OCI-LY3 (cell line): ENCODE results near the gene SHROOM3.

Experiments
- H2AFZ ChIP-seq: fragments of 200-600, 300-600 bp; shearing (Covaris generic); 2 replicates; pipeline ENCODE4 v1.6.0; 2014; ENCODE audit warnings: antibody characterized with exemption, low read depth, low read length
- H3K27ac ChIP-seq: fragments of 200-600, 300-600 bp; sonication (generic); 2 replicates; pipeline ENCODE4 v1.5.1; 2014; ENCODE audit warnings: mild to moderate bottlenecking, low read length, moderate library complexity, mixed read lengths
- H3K27me3 ChIP-seq: fragments of 200-600, 300-600 bp; sonication (generic); 2 replicates; pipeline ENCODE4 v1.6.1; 2014; ENCODE audit warnings: low read depth, low read length, mixed read lengths
- H3K36me3 ChIP-seq: fragments of 200-600, 300-600 bp; sonication (generic); replicated peaks from 2 replicates; pipeline ENCODE3; 2014; ENCODE audit warnings: low read depth, low read length, mixed read lengths
- H3K4me1 ChIP-seq: fragments of 300-600, 200-600 bp; sonication (generic); 2 replicates; pipeline ENCODE4 v1.6.1; 2014; ENCODE audit warnings: low read length, mixed read lengths
- H3K4me2 ChIP-seq: fragments of 200-600, 300-600 bp; sonication (generic); 2 replicates; pipeline ENCODE4 v1.6.1; 2014; ENCODE audit warnings: low read length, mixed read lengths
- H3K4me3 ChIP-seq: fragments of 300-600, 200-600 bp; sonication (generic); 2 replicates; pipeline ENCODE4 v1.5.1; 2014; ENCODE audit warnings: antibody characterized with exemption, mild to moderate bottlenecking, low read length, moderate library complexity
- H3K79me2 ChIP-seq: fragments of 300-600, 200-600 bp; shearing (Covaris generic); 2 replicates; pipeline ENCODE4 v1.6.1; 2014; ENCODE audit warnings: mild to moderate bottlenecking, low read length, mixed read lengths
- H3K9ac ChIP-seq: fragments of 300-600, 200-600 bp; shearing (Covaris generic); 2 replicates; pipeline ENCODE4 v1.6.0; 2014; ENCODE audit warnings: mild to moderate bottlenecking, low read length, moderate library complexity
- H3K9me3 ChIP-seq: fragments of 200-600, 300-600 bp; shearing (Covaris generic); 2 replicates; pipeline ENCODE4 v1.6.1; 2014; ENCODE audit warnings: low read length, mixed read lengths; ENCODE audit not compliant: insufficient read depth
- H4K20me1 ChIP-seq: fragments of 200-600, 300-600 bp; sonication (generic); 2 replicates; pipeline ENCODE4 v1.6.1; 2016; ENCODE audit warnings: low read length, mixed read lengths; ENCODE audit not compliant: insufficient read depth
- EZH2phosphoT487 ChIP-seq: fragments of 200-600 bp; shearing (Covaris generic); IDR thresholded peaks from 2 replicates; pipeline ENCODE4 v1.6.1; 2018; ENCODE audit warnings: antibody characterized with exemption, mixed run types, low read depth
- TF ChIP-seq, protein P1 (sequence below): fragments of 200-600, 300-600 bp; sonication (generic); IDR thresholded peaks from 2 replicates; pipeline ENCODE4 v1.5.1; 2014; ENCODE audit warnings: antibody characterized with exemption, low read length, low read depth

Gene SHROOM3

DNA sequence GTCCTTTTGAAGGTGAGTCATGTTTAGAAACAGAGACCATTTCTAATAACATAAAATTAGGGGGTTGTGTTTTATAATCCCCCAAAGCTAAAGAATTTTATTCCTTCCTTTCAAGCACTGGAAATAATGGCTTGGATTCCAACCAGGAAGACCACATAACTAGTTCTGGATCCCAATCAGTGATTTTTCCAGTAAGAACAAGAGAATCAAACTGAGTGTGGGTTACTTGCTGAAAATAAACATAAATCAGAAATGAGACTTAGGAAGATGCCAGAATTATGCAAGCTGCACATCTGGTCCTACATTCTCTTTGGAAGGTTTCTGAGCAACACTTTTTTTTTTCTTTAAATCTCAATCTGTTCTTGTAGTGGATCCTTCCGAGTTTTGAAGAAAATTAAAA, 386.6 kb downstream of the SHROOM3 start:
- H2AFZ ChIP-seq, result no peak overlapping the region
- H3K36me3 ChIP-seq, result no peaks in the 10 kb centered on the region
- no peaks in the 10 kb centered on the region for H3K4me1 ChIP-seq
- H3K4me2 ChIP-seq, result no peak overlapping the region
- no peaks in the 10 kb centered on the region for H3K79me2 ChIP-seq
- H3K27me3 ChIP-seq, result peaks cover 5% of the 10 kb centered on the region; the same call in 1 of the 2 replicates
- no peak overlapping the region for H3K9ac ChIP-seq
- no peak overlapping the region for H3K4me3 ChIP-seq
- no peaks in the 10 kb centered on the region for H3K9me3 ChIP-seq
- H4K20me1 ChIP-seq, result no peaks in the 10 kb centered on the region
- TF ChIP-seq EZH2phosphoT487, result no peak
- TF ChIP-seq, protein P1, sequence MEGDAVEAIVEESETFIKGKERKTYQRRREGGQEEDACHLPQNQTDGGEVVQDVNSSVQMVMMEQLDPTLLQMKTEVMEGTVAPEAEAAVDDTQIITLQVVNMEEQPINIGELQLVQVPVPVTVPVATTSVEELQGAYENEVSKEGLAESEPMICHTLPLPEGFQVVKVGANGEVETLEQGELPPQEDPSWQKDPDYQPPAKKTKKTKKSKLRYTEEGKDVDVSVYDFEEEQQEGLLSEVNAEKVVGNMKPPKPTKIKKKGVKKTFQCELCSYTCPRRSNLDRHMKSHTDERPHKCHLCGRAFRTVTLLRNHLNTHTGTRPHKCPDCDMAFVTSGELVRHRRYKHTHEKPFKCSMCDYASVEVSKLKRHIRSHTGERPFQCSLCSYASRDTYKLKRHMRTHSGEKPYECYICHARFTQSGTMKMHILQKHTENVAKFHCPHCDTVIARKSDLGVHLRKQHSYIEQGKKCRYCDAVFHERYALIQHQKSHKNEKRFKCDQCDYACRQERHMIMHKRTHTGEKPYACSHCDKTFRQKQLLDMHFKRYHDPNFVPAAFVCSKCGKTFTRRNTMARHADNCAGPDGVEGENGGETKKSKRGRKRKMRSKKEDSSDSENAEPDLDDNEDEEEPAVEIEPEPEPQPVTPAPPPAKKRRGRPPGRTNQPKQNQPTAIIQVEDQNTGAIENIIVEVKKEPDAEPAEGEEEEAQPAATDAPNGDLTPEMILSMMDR, result no peak
- H3K27ac ChIP-seq, result no peak overlapping the region

DNA sequence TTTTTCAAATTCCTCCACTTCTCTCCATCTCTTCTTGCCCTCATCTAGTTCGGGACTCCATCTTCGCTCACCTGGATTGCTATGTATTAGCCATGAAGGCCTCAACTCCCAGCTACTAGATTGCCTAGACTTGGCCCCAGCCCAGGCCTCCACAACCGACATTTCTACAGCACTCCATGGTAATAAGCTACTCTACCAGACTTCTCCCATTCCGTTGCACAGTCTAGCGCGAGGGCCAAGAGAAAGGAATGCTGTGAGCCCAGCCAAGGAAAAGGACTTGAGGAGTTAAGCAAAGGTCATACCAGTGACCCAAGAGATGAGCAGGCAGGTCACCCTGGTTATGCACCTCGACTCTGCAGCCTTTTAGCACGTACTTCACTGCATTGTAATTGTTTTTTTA, 387.3 kb downstream of the SHROOM3 start:
- H3K4me1 ChIP-seq, result no peaks in the 10 kb centered on the region
- peaks cover 5% of the 10 kb centered on the region; the same call in 1 of the 2 replicates for H3K27me3 ChIP-seq
- no peak overlapping the region for H2AFZ ChIP-seq
- no peaks in the 10 kb centered on the region for H3K79me2 ChIP-seq
- no peak overlapping the region for H3K9ac ChIP-seq
- no peak overlapping the region for H3K4me3 ChIP-seq
- no peaks in the 10 kb centered on the region for H4K20me1 ChIP-seq
- H3K4me2 ChIP-seq, result no peak overlapping the region
- H3K36me3 ChIP-seq, result no peaks in the 10 kb centered on the region
- no peak for TF ChIP-seq EZH2phosphoT487
- TF ChIP-seq, protein P1, result no peak
- H3K27ac ChIP-seq, result no peak overlapping the region
- H3K9me3 ChIP-seq, result no peaks in the 10 kb centered on the region

- Histone ChIP-seq H3K4me3 (no peak overlapping the region), H3K9me3 (no peaks in the 10 kb centered on the region), H4K20me1 (no peaks in the 10 kb centered on the region), H3K4me1 (no peaks in the 10 kb centered on the region), H3K27ac (no peak overlapping the region), H3K4me2 (no peak overlapping the region), H2AFZ (no peak overlapping the region), H3K36me3 (no peaks in the 10 kb centered on the region), H3K27me3 (peaks cover 5% of the 10 kb centered on the region; the same call in 1 of the 2 replicates), H3K79me2 (no peaks in the 10 kb centered on the region), H3K9ac (no peak overlapping the region)
- TF ChIP-seq EZH2phosphoT487, result no peak
- TF ChIP-seq, protein P1, result no peak
Measured at GRCh38 chr4:76823495-76823894, 388.5 kb downstream of the SHROOM3 start.

GRCh38 chr4:76830612-76830963, 395.6 kb downstream of the SHROOM3 start:
- no peak for TF ChIP-seq EZH2phosphoT487
- TF ChIP-seq, protein P1, result no peak
- H3K4me3 ChIP-seq, result no peak overlapping the region
- H3K27ac ChIP-seq, result no peak overlapping the region
- H4K20me1 ChIP-seq, result no peaks in the 10 kb centered on the region
- H3K27me3 ChIP-seq, result no peaks in the 10 kb centered on the region
- no peak overlapping the region for H3K9ac ChIP-seq
- H2AFZ ChIP-seq, result no peak overlapping the region
- H3K9me3 ChIP-seq, result no peaks in the 10 kb centered on the region
- H3K36me3 ChIP-seq, result no peaks in the 10 kb centered on the region
- H3K79me2 ChIP-seq, result no peaks in the 10 kb centered on the region
- H3K4me2 ChIP-seq, result no peak overlapping the region
- no peaks in the 10 kb centered on the region for H3K4me1 ChIP-seq
